HepG2 (cell line): ENCODE data around the gene POU2AF3. TPM values are rescaled to one million over a fixed set of nuclear protein-coding genes. Genes with fewer than 3 reads are reported as not detected.

ENCODE experiments used
- AHR ChIP-seq: IDR thresholded peaks from 2 replicates; pipeline ENCODE4 v1.6.1; 2018; ENCODE audit warnings: missing genetic modification reagents, missing compliant biosample characterization
- ATAD3A ChIP-seq: sonication (generic); formaldehyde crosslinking; IDR thresholded peaks from 2 replicates; pipeline ENCODE4 v1.4.0; 2020; ENCODE audit warnings: missing genetic modification reagents
- DPF2 ChIP-seq: sonication (generic); formaldehyde crosslinking; IDR thresholded peaks from 2 replicates; pipeline ENCODE4 v1.4.0; 2020; ENCODE audit warnings: mild to moderate bottlenecking, low read depth, missing genetic modification reagents, borderline replicate concordance
- FOXC1 ChIP-seq: sonication (generic); formaldehyde crosslinking; IDR thresholded peaks from 2 replicates; pipeline ENCODE4 v1.8.0; 2022; ENCODE audit warnings: mild to moderate bottlenecking, missing genetic modification reagents, borderline replicate concordance
- HNF1A ChIP-seq, 2 experiments: sonication (generic) in 1 of 2; formaldehyde crosslinking in 1 of 2; IDR thresholded peaks; 2 replicates each; pipeline versions ENCODE4 v1.4.0 to v1.6.1; 2016 to 2020; ENCODE audit warnings: borderline replicate concordance in 1 of 2, low read depth in 1 of 2, mild to moderate bottlenecking in 1 of 2, missing genetic modification reagents in 1 of 2
- IRX3 ChIP-seq: sonication (generic); formaldehyde crosslinking; IDR thresholded peaks from 2 replicates; pipeline ENCODE4 v1.8.1; 2023; ENCODE audit warnings: mild to moderate bottlenecking, low read depth, missing genetic modification reagents, borderline replicate concordance
- ISL2 ChIP-seq: sonication (generic); formaldehyde crosslinking; IDR thresholded peaks from 2 replicates; pipeline ENCODE4 v1.5.0; 2020; ENCODE audit warnings: missing genetic modification reagents
- ISX ChIP-seq: sonication (generic); formaldehyde crosslinking; conservative IDR thresholded peaks from 2 replicates; pipeline ENCODE4 v1.5.0; 2020; ENCODE audit warnings: missing genetic modification reagents
- JUNB ChIP-seq: sonication (generic); formaldehyde crosslinking; IDR thresholded peaks from 2 replicates; pipeline ENCODE4 v1.8.0; 2022; ENCODE audit warnings: missing genetic modification reagents, mild to moderate bottlenecking, borderline replicate concordance
- KDM2A ChIP-seq: sonication (generic); formaldehyde crosslinking; IDR thresholded peaks from 2 replicates; pipeline ENCODE4 v1.4.0; 2020; ENCODE audit warnings: low read depth, missing genetic modification reagents, borderline replicate concordance
- KLF12 ChIP-seq: sonication (generic); formaldehyde crosslinking; IDR thresholded peaks from 2 replicates; pipeline ENCODE4 v1.4.0; 2020; ENCODE audit warnings: missing genetic modification reagents, borderline replicate concordance
- MBNL3 ChIP-seq: fragments of 250-450 bp; sonication (Bioruptor Pico); conservative IDR thresholded peaks from 2 replicates; pipeline ENCODE4 v1.8.0; 2022; ENCODE audit warnings: mild to moderate bottlenecking, inconsistent platforms
- NCOA2 ChIP-seq: sonication (generic); formaldehyde crosslinking; IDR thresholded peaks from 2 replicates; pipeline ENCODE4 v1.8.0; 2022; ENCODE audit warnings: inconsistent platforms
- NR2C2 ChIP-seq: sonication (generic); formaldehyde crosslinking; IDR thresholded peaks from 2 replicates; pipeline ENCODE4 v1.4.0; 2020; ENCODE audit warnings: missing genetic modification reagents, mild to moderate bottlenecking, moderate library complexity, borderline replicate concordance
- PHF8 ChIP-seq: sonication (generic); formaldehyde crosslinking; IDR thresholded peaks from 2 replicates; pipeline ENCODE4 v1.5.0; 2020; ENCODE audit warnings: missing genetic modification reagents
- ZNF180 ChIP-seq: sonication (generic); formaldehyde crosslinking; IDR thresholded peaks from 2 replicates; pipeline ENCODE4 v1.4.0; 2020; ENCODE audit warnings: low read depth, missing genetic modification reagents, borderline replicate concordance
- ZNF251 ChIP-seq: sonication (generic); formaldehyde crosslinking; IDR thresholded peaks from 2 replicates; pipeline ENCODE4 v1.9.0; 2021; ENCODE audit warnings: mild to moderate bottlenecking, missing genetic modification reagents
- ZNF275 ChIP-seq: sonication (generic); formaldehyde crosslinking; IDR thresholded peaks from 2 replicates; pipeline ENCODE4 v1.8.0; 2022; ENCODE audit warnings: missing genetic modification reagents, mild to moderate bottlenecking, inconsistent platforms, borderline replicate concordance
- ZNF616 ChIP-seq: sonication (generic); formaldehyde crosslinking; IDR thresholded peaks from 2 replicates; pipeline ENCODE4 v1.5.0; 2020; ENCODE audit warnings: low read depth, mild to moderate bottlenecking, missing genetic modification reagents
- ZNF672 ChIP-seq: sonication (generic); formaldehyde crosslinking; IDR thresholded peaks from 2 replicates; pipeline ENCODE4 v1.8.1; 2022; ENCODE audit warnings: missing genetic modification reagents
- ZNF772 ChIP-seq: sonication (generic); formaldehyde crosslinking; IDR thresholded peaks from 2 replicates; pipeline ENCODE4 v1.5.0; 2020; ENCODE audit warnings: mild to moderate bottlenecking, missing genetic modification reagents
- polyA plus RNA-seq, 8 experiments: library from polyadenylated mRNA; depleted of rRNA in 3 of 8; stranded (reverse) in 7 of 8; unstranded in 1 of 8; fragments of >200 nt; fragmentation: Illumina TruSeq in 4 of 8; extraction: Trizol in 4 of 8; gene quantifications; 2 replicates each; pipeline versions ENCODE4 v1.2.1 to v1.2.3, GENCODE V29; 2011 to 2016; ENCODE audit warnings: low read depth in 4 of 8, missing spikeins in 1 of 8, mixed read lengths in 1 of 8; ENCODE audit not compliant: insufficient read depth in 1 of 8
- total RNA-seq, 5 experiments: library from RNA; depleted of rRNA; stranded (reverse); fragments of >200 nt; fragmentation: Illumina TruSeq; extraction: Trizol; gene quantifications; 2 replicates each; pipeline ENCODE4 v1.2.3, GENCODE V29; 2016; ENCODE audit warnings: low read depth in 1 of 5
- TF ChIP-seq, protein P1 (sequence below): sonication (generic); formaldehyde crosslinking; IDR thresholded peaks from 2 replicates; pipeline ENCODE4 v1.4.0; 2020; ENCODE audit warnings: missing genetic modification reagents; ENCODE audit errors: not compliant biosample characterization
- TF ChIP-seq, protein P2 (sequence below): sonication (generic); formaldehyde crosslinking; IDR thresholded peaks from 2 replicates; pipeline ENCODE4 v1.8.1; 2023; ENCODE audit warnings: mild to moderate bottlenecking, moderate library complexity, missing genetic modification reagents

The POU2AF3 gene
- total and polyA plus RNA-seq, 2 of the 13 experiments (the other 11 are each of a cell fraction or from before 2014, with no cell fraction given): 7.8 to 71.2 TPM

DNA sequence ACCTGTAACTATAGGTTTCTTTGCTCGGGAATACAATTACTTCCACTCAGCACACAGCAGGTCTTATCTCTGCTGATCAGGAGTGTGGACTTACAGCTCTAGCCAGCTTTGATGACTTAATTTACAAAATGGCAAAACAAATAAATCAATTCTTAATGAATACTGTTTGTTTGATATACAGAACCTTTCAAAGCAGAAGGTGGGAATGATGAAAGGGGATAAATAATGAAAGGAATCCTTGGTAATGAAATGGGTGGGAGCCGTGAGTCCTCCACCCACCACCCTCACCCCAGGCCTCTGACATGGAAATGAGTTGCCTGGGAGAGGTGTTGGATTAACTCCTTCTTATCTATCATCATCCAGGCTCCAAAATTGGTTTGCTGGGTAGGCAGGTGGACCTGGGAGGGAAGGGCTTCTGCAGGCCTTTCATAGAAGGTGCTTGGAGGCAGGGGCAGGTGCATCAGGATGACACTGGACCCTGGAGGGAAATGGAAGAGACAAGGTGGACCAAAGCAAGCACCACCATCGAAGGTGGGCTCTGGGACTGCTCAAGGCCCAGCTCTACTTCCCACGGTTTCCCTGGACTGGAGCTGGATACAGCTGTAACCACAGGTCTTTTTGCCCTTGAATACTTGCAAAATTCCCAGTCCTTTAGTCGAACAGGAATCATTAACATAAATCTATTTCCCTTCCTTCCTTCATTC is 57.8 kb downstream of the POU2AF3 start (continued):
- TF ChIP-seq ZNF672 (no peak), DPF2 (CRISPR knock-in tag) (no peak), ISX (CRISPR knock-in tag) (no peak), ATAD3A (CRISPR knock-in tag) (no peak), KLF12 (CRISPR knock-in tag) (no peak), MBNL3 (CRISPR knock-in tag) (no peak), ZNF275 (no peak), PHF8 (CRISPR knock-in tag) (no peak), ZNF180 (no peak), JUNB (CRISPR knock-in tag) (no peak), AHR (CRISPR knock-in tag) (no peak), ZNF772 (CRISPR knock-in tag) (no peak), ZNF616 (CRISPR knock-in tag) (no peak), NCOA2 (CRISPR knock-in tag) (peak; percentile 65), ZNF251 (no peak), KDM2A (CRISPR knock-in tag) (no peak), ISL2 (CRISPR knock-in tag) (peak; percentile 62; the same call in 1 of the 2 replicates), HNF1A (IDR thresholded peaks at IDR 0.05; ENCODE audit: low read depth) (no peak), HNF1A (CRISPR knock-in tag; IDR thresholded peaks at IDR 0.05; ENCODE audit: borderline replicate concordance) (no peak), FOXC1 (no peak), IRX3 (CRISPR knock-in tag) (no peak), NR2C2 (peak; percentile 17; the same call in 1 of the 2 replicates)
- TF ChIP-seq, protein P1, sequence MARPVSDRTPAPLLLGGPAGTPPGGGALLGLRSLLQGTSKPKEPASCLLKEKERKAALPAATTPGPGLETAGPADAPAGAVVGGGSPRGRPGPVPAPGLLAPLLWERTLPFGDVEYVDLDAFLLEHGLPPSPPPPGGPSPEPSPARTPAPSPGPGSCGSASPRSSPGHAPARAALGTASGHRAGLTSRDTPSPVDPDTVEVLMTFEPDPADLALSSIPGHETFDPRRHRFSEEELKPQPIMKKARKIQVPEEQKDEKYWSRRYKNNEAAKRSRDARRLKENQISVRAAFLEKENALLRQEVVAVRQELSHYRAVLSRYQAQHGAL: no peak
- TF ChIP-seq, protein P2, sequence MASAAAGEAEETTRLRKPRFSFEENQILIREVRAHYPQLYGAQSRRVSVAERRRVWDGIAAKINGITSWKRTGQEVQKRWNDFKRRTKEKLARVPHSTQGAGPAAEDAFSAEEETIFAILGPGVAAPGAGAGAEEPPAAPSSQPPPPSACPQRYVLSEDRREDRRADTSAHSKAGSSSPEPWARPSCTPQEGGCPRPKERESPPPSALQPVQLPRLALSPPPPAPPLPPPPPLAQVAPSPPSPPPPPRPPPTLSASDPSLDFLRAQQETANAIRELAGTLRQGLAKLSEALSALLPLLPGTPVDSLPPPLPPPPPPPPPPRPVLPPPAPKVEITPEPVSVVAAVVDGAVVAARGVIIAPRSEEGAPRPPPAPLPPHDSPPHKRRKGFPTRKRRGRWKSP (CRISPR knock-in tag): no peak
